ENCODE results near the gene ACTRT2.

ACTRT2 gene

GRCh38 chr1:2983706-2984398 is 37.4 kb upstream of the ACTRT2 start:
- DNase-seq (ENCODE audit: low read depth in 2 of 2), result no peak

DNA sequence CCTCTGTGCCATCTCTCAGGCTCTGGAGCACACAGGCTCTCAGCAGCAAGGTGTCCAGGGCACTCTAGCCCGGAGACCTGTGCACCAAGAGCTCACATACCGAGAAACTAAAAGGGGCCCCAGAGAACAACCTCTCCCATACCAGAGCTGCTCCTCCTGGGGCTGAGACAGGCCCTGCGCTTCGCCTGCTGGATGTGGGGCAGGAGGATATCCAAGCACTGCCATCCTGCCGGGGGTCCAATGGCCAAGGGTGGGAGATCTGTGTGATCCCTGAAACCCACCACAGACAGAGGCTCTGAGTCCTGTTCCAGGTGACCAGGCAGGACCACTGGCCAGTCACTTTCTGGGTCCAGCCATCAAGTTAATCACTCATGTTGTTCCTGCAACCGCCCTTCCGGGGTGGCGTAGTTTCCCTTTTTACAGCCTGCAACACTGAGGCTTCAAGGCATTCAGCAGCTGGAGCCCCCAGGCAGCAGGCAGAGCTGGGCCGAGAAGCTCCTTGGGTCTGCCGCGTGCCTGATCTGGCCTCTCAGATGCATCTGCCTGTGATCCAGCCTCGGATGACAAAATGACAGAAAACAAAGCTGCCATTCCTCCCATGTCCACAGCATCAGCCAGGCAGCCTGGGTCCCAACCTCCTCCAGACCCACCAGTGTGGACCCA is 36.7 kb upstream of the ACTRT2 start:
- no peak for DNase-seq (ENCODE audit: low read depth in 2 of 2)

DNA sequence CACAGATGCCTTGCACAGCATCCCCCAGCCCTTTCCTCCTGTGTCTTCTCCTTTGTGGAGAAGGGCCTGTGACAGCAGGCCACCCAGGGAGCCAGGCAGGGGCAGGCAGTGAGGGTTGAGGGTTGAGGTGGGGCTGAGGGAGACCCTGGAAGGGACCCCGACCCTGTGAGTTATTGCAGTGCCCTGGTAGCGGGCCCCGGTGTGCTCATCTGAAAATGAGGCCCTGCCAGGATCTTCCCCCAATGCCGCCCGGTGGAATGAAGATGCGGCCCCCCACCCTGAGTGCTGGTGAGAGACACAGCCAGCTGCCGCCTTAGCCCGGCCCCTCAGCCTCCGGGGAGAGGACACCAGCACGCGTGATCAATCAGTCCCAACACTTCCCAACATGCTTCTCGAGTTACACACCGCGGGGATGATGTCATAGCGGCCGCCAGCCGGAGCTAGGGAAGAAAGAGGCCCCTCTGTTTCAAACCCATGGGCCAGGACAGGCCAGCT is 36.2 kb upstream of the ACTRT2 start:
- DNase-seq (ENCODE audit: low read depth in 2 of 2), result no peak

DNA sequence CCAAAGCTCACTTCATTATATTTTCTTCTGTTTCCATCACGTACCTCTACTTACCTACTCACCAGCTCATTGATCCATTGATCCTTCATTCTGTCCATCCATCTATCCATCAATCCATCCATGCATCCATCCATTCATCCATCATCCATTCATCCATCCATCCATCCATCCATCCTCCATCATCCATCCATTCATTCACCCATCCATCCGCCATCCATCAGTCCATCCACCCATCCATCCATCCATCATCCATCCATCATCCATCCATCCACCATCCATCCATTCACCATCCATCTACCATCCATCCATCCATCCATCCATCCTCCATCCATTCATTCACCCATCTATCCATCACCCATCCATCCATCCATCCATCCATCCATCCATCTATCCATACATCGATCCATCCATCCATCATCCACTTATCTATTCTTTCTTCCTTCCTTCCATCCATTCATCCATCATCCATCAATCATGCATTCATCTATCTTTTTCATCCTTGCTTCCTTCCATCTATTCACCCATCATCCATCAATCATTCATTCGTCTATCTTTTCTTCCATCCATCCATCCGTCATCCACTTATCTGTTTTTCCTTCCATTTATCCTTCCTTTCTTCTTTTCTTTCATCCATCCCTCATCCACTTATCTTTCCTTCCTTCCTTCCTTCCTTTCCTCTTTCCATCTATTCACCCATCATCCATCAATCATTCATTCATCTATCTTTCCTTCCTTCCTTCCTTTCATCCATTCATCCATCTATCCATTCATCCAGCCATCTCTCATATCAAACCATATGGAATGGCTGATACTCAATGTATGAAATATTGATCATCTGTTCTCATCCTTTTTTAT is 35.3 kb upstream of the ACTRT2 start:
- no peak for DNase-seq (ENCODE audit: low read depth in 2 of 2)

GRCh38 chr1:2986549-2987305 is 34.5 kb upstream of the ACTRT2 start:
- no peak for DNase-seq (ENCODE audit: low read depth in 2 of 2)

DNA sequence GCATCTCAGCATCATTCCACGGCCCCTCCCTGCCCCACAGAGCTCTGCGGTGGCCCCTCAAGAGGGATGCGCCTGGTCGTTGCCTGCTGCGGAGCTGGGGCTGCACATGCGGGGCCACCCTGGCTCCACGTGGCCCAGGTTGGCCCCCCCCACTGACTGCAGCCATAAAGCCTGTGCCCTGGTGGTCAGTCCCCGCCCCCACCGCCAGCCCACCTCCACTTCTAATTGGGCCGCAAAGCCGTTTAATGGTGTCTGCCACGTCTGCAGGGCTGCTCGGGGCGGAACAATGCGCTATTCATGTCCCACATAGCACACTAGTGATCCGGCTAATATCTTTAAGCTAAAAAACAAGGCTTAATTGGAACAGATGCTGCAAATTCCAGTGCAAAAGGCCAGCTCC is 33.5 kb upstream of the ACTRT2 start:
- DNase-seq (ENCODE audit: low read depth in 2 of 2), result no peak

DNA sequence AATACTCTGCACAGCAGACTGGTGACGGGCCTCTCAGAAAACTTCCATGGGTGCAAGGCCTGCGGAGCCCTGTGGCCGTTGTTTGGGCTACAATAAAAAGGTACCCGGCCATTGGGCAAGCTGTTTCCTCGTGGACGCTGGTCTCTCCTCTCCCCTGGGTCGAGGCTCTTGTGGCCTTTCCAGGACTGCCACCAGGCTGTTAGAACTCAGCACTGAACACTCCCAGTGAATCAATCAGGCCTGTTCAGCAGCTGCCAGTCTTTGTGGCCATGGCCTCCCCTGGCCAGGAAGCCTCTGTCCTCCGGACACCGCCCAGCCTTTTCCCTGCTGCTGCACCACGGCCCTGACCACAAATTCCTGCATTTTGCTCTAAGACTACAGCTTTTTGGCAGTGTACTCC is 33.0 kb upstream of the ACTRT2 start:
- DNase-seq (ENCODE audit: low read depth in 2 of 2), result no peak

DNA sequence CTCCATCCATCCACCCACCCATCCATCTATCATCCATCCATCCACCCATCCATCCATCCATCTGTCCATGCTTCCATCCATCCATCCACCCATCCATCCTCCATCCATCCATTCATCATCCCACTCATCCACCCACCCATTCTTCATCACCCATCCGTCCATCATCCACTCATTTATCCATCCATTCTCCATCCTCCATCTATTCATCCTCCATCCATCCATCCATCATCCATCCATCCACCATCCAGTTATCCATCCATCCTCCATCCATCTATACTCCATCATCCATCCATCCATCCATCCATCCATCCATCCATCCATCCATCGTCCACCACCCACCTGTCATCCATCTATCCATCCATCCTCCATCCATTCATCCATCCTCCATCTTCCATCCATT is 32.1 kb upstream of the ACTRT2 start:
- no peak for DNase-seq (ENCODE audit: low read depth in 2 of 2)

DNA sequence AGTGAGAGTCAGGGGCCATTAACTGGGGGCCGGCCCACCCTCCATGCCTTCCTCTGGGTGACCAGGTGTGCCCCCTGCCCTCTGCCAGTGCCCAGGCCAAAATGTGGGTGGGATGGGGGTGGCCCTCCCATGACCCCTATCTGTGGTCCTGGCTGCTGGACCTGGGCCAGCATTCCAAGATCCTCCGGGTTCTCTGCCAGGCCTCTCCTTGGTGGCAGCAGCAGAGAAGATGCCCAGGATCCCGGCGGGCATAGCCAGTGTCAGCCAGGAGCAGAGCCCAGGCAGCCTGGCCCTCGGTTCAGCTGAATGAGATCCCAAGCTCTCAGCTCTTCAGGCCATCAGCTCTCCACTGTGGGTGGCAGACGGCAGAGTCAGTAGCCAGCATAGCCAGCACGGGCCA is 31.3 kb upstream of the ACTRT2 start:
- no peak for DNase-seq (ENCODE audit: low read depth in 2 of 2)

DNA sequence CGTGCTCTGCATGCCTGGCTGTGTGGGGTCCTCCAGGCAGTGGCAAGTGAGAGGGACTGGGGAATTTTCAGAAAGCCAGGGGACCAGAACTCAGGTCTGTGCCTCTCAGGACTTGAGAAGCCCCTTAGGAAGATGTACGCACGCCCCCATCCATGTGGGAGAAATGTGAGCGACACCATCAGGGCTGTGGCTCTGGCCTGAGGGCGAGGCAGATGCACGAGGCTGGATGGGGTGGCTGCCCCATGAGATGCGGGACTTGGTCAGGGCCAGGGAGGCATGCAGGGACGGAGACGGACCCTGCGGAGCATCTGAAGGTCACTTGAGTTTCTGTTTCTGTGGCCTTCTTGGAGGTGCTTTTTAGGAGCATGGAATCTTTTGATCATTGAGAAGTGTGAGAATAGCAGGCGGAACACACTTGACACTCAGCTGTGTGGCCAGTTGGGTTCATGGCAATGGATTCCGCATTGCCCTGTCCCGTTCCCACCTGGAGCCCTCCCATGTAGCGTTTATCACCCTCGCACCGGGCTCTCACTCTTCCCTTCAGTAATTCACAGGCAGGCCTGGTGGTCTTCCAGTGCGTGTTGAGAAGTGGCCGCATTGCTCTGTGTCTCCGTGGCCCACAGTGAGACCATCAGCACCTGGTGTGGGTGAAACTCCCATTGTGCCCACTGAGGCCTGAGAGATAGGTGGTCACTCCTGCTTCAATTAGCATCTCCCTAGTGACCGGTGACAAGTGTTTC is 30.7 kb upstream of the ACTRT2 start:
- no peak for DNase-seq (ENCODE audit: low read depth in 2 of 2)

DNA sequence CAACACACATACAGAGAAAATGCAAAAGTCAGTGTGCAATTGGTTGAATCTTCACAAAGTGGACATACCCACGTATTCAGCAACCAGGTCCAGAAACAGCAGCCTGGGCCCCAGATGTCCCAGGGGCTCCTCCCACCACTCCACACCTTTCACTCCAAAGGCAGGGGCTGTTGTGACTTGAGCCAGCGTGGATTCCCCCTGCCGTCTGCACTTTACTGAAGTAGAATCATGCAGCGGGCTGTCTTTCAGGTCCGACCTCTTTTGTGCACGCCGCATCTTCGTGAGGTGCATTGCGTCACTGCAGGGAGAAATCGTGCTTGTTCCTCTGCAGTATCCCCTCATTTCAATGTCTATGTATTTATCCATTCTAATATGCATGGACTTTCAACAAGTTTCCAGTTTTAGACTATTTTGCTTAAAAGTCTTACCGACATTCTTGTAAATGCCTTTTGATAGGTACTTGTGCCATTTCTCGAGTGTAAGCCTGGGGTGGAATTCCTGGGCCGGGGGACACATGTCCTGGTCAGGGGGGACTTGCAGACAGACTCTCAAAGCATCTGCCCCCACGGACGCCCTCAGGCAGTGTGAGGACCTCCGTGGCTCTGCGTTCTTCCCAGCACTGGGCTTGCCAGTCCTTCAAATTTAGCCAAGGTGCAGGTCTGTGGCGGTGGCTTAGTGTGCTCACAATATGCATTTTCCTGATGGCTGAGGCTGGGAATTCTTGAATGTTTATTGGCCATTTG is 29.3 kb upstream of the ACTRT2 start:
- no peak for DNase-seq (ENCODE audit: low read depth in 2 of 2)

- no peak for DNase-seq (ENCODE audit: low read depth in 2 of 2)
Observed at GRCh38 chr1:2998503-2999100, 22.7 kb upstream of the ACTRT2 start.

- DNase-seq (ENCODE audit: low read depth in 2 of 2), result no peak
Observed at GRCh38 chr1:2999138-2999537, 22.1 kb upstream of the ACTRT2 start.

- no peak for DNase-seq (ENCODE audit: low read depth in 2 of 2)
Observed at GRCh38 chr1:2999571-2999970, 21.7 kb upstream of the ACTRT2 start.

- no peak for DNase-seq (ENCODE audit: low read depth in 2 of 2)
Observed at GRCh38 chr1:3000214-3000613, 21.1 kb upstream of the ACTRT2 start.

GRCh38 chr1:3000671-3001470 is 20.4 kb upstream of the ACTRT2 start:
- no peak for DNase-seq (ENCODE audit: low read depth in 2 of 2)

GRCh38 chr1:3001471-3002348 is 19.6 kb upstream of the ACTRT2 start:
- DNase-seq (ENCODE audit: low read depth in 2 of 2), result no peak

DNA sequence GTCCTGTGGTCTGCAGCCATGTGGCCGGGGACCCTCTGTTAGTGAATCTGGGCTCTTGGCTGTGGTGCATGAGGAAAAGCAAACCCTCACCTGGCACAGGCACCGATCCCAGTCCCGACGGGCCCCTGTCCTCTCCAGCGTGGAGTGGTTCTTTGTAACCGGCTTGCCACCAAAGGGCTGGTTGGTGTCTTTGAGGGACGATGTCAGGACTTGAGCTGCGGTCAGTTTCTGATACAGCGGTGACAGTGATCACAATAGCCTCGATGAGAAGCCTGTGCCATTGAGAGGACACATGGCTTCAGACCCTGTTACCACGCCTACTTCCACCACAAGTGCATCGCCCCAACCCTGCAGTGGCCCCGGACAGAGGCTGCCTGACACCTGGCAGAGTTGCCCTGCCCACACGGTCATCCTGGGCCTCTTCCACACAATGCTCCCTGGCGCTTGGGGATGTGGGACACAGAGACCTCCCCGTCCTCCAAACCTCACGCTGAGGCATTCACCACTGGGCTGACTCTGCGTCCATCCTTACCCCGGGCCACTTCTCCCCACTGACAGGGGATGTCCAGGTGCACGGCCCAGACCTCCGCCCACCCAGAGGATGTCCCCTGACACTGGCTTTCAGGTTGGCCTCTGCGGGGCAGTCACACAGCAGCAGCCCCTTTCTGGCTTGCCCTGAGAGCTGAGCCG is 18.8 kb upstream of the ACTRT2 start:
- no peak for DNase-seq (ENCODE audit: low read depth in 2 of 2)

Measured in activated CD8-positive, alpha-beta memory T cell treated with anti-CD3 and anti-CD28 coated beads for 4 hours (primary cell).